Occipital lobe (tissue), 2 donors: Measurements from ENCODE around the gene ZNF45. TPM values are rescaled to one million over a fixed set of nuclear protein-coding genes. Genes with fewer than 3 reads are reported as not detected.
"Not testable (repeated sequence)": the region's sequence is repeated elsewhere in the genome, so short reads cannot be mapped to it uniquely, and the experiment has no call there.

Experiments
- DNase-seq: peaks from one replicate; lab custom pipeline; 2025; lab: John Stamatoyannopoulos, UW
- total RNA-seq: library from RNA; depleted of rRNA; stranded (reverse); fragments of >200 nt; gene quantifications from one replicate; pipeline ENCODE4 v1.2.3, GENCODE V29; 2014

The ZNF45 gene
- 30.1 TPM for total RNA-seq

GRCh38 chr19:43934985-43935708 lies at the start of gene ZNF45:
Gene ZNF45 (minus strand): TSS chr19:43935282. CDS start chr19:43922185, 13,097 bp downstream.
- peak; percentile 89 for DNase-seq

GRCh38 chr19:43984687-43985000 lies 49.6 kb upstream of the ZNF45 start:
- no peak for DNase-seq

GRCh38 chr19:43983912-43984686 lies 49.0 kb upstream of the ZNF45 start, which contains the start of gene ZNF155:
Gene ZNF155 (plus strand): TSS chr19:43984188. CDS start chr19:43988544, 4,356 bp downstream.
- peak; percentile 93 for DNase-seq

- DNase-seq: no peak
These were observed 48.4 kb upstream of the ZNF45 start for GRCh38 chr19:43983544-43983911.

GRCh38 chr19:43976732-43977131 lies 41.6 kb upstream of the ZNF45 start:
- DNase-seq: no peak

- DNase-seq: no peak
These were observed 31.1 kb upstream of the ZNF45 start for GRCh38 chr19:43966079-43966694.

GRCh38 chr19:43960411-43960810 lies 25.3 kb upstream of the ZNF45 start:
- DNase-seq: no peak

GRCh38 chr19:43957891-43958290 lies 22.8 kb upstream of the ZNF45 start:
- no peak for DNase-seq

- no peak for DNase-seq
These were observed 21.7 kb upstream of the ZNF45 start for GRCh38 chr19:43956827-43957226.

- DNase-seq: peak; percentile 84
These were observed 16.0 kb upstream of the ZNF45 start, which contains the start of gene ZNF221 for GRCh38 chr19:43950834-43951645. Gene ZNF221 (plus strand): TSS chr19:43951228. CDS start chr19:43962727, 11,499 bp downstream.

- DNase-seq: not testable (repeated sequence)
These were observed 14.7 kb upstream of the ZNF45 start for GRCh38 chr19:43949803-43950202.

GRCh38 chr19:43947412-43947811 lies 12.3 kb upstream of the ZNF45 start:
- DNase-seq: not testable (repeated sequence)

- no peak for DNase-seq
These were observed 6.1 kb upstream of the ZNF45 start for GRCh38 chr19:43941209-43941608.

GRCh38 chr19:43940719-43941118 lies 5.6 kb upstream of the ZNF45 start:
- DNase-seq: no peak

- DNase-seq: no peak
These were observed 4.6 kb upstream of the ZNF45 start for GRCh38 chr19:43939557-43940260.

GRCh38 chr19:43936188-43936587 lies 1.1 kb upstream of the ZNF45 start:
- DNase-seq: no peak

GRCh38 chr19:43934055-43934984 lies 762 bp downstream of the ZNF45 start:
- DNase-seq: no peak

- no peak for DNase-seq
These were observed 6.3 kb downstream of the ZNF45 start for GRCh38 chr19:43928820-43929219.

- no peak for DNase-seq
These were observed 11.2 kb downstream of the ZNF45 start for GRCh38 chr19:43923875-43924274.

- no peak for DNase-seq
These were observed 21.0 kb downstream of the ZNF45 start for GRCh38 chr19:43914051-43914450.
